Measurements from ENCODE around the gene ANKRD35. TPM values are rescaled to one million over a fixed set of nuclear protein-coding genes. Genes with fewer than 3 reads are reported as not detected.

Gene ANKRD35
- total RNA-seq, 1 donor from 2014 or later = not detected

DNA sequence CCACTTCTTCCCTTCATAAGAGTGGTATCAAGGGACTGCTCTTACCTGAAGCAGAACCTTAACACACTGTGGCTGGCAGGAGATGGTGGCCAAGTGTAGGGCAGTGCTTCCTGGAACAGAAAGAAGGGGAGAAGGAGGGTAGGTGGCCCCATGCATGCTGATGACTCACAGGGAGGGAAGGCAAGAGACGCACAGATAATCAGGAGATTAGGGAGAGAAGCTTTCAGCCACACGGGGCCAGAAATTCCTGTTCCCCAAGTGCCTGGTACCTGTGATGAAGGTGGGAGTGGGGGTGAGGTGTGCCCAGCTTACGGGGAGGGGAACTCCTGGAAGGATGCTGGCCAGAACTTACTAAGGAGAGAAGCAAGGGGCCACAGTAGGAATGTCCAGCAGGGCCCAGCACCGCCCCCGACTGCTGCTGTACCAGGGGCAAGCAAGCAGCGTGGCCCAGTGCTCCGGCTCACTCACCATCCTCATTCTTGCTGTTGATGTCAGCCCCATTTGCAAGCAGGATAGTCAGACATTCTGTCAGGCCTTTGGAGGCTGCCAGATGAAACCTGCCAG is 7.7 kb downstream of the ANKRD35 start:
- TF ChIP-seq, protein P1, sequence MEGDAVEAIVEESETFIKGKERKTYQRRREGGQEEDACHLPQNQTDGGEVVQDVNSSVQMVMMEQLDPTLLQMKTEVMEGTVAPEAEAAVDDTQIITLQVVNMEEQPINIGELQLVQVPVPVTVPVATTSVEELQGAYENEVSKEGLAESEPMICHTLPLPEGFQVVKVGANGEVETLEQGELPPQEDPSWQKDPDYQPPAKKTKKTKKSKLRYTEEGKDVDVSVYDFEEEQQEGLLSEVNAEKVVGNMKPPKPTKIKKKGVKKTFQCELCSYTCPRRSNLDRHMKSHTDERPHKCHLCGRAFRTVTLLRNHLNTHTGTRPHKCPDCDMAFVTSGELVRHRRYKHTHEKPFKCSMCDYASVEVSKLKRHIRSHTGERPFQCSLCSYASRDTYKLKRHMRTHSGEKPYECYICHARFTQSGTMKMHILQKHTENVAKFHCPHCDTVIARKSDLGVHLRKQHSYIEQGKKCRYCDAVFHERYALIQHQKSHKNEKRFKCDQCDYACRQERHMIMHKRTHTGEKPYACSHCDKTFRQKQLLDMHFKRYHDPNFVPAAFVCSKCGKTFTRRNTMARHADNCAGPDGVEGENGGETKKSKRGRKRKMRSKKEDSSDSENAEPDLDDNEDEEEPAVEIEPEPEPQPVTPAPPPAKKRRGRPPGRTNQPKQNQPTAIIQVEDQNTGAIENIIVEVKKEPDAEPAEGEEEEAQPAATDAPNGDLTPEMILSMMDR (IDR thresholded peaks at IDR 0.05) = no peak
- Mint-ChIP-seq H3K4me3 (ENCODE audit: unreplicated experiment) (no peak overlapping the region), H3K9me3 (ENCODE audit: unreplicated experiment) (no peaks in the 10 kb centered on the region), H3K4me1 (ENCODE audit: unreplicated experiment) (no peaks in the 10 kb centered on the region), H3K27ac (ENCODE audit: unreplicated experiment) (no peak overlapping the region), H3K27me3 (ENCODE audit: unreplicated experiment) (peaks cover 11% of the 10 kb centered on the region), H3K36me3 (ENCODE audit: unreplicated experiment) (no peaks in the 10 kb centered on the region)
- DNase-seq (ENCODE audit: extremely low spot score, unreplicated experiment) = no peak

DNA sequence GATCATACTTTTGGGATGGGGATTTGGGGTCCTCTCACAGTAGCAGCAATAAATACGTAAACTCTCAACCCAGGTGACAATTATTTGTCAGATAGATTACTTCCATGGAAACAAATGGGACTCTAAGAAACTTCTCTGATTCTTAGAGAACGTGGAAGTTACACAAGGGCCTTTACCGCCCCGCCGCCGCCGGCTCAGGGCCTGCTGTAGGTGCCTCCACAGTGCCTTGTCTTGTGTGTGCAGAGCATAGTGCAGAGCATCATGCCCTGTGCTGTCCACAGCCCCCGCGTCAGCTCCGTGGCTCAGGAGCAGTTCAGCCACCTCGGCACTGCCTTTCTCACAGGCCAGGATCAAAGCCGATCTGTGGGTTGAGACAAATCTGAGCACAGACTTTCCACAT is 11.0 kb downstream of the ANKRD35 start:
- peaks cover 14% of the 10 kb centered on the region for H3K27me3 Mint-ChIP-seq (ENCODE audit: unreplicated experiment)
- no peak overlapping the region for H3K4me3 Mint-ChIP-seq (ENCODE audit: unreplicated experiment)
- no peak for DNase-seq (ENCODE audit: extremely low spot score, unreplicated experiment)
- no peak overlapping the region for H3K27ac Mint-ChIP-seq (ENCODE audit: unreplicated experiment)
- no peaks in the 10 kb centered on the region for H3K9me3 Mint-ChIP-seq (ENCODE audit: unreplicated experiment)
- no peaks in the 10 kb centered on the region for H3K36me3 Mint-ChIP-seq (ENCODE audit: unreplicated experiment)
- TF ChIP-seq, protein P1 (IDR thresholded peaks at IDR 0.05) = no peak
- H3K4me1 Mint-ChIP-seq (ENCODE audit: unreplicated experiment) = peaks cover 5% of the 10 kb centered on the region

DNA sequence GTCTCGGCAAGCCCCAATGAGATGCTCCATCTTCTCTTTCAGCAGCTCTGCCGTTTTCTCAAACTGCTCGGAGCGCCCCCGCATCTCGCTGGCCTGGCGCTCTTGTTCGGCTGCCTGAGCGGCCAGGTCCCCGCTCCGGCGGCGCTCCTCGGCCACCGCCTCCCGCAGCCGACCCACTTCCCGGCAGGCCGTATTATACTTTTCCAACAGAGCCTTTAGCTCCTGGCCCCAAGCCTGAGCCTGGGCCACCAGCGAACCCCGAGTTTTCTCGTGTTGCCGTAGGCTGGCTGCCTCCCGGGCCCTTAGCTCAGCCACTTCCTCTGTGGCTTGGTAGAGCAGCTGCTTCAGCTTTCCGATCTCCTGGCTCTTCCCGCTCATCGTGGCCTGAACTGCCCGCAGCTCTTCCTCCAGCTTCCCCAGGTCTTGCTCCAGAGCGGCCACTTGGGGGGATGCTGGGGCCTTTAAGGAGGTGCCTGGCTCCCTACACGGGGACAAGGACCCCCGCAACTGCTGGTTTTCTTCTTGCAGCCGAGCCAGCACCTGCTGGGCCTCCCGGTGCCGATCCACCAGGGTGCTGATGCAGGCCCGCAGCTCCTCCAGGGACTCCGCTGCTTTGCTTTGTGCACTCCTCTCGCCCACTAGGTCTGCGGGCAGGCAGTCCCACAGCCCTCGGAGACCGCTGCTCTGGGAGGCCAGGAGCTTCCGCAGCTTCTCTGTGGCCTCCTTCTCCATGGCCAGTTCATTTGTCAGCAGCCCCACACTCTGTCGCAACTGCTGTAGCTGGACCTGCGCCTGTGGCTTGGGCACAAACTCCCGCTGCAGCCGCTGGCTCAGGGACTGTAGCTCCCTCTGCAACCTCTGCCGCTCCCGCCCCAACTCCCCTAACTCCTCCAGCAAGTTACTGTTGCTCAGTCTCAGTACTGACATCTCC is 13.4 kb downstream of the ANKRD35 start:
- peaks cover 28% of the 10 kb centered on the region for H3K27me3 Mint-ChIP-seq (ENCODE audit: unreplicated experiment)
- peak overlapping the region; percentile 47 for H3K27ac Mint-ChIP-seq (ENCODE audit: unreplicated experiment)
- TF ChIP-seq, protein P1 (IDR thresholded peaks at IDR 0.05) = no peak
- H3K4me3 Mint-ChIP-seq (ENCODE audit: unreplicated experiment) = peak overlapping the region; percentile 38
- H3K36me3 Mint-ChIP-seq (ENCODE audit: unreplicated experiment) = no peaks in the 10 kb centered on the region
- H3K4me1 Mint-ChIP-seq (ENCODE audit: unreplicated experiment) = peaks cover 5% of the 10 kb centered on the region
- H3K9me3 Mint-ChIP-seq (ENCODE audit: unreplicated experiment) = no peaks in the 10 kb centered on the region
- DNase-seq (ENCODE audit: extremely low spot score, unreplicated experiment) = no peak

DNA sequence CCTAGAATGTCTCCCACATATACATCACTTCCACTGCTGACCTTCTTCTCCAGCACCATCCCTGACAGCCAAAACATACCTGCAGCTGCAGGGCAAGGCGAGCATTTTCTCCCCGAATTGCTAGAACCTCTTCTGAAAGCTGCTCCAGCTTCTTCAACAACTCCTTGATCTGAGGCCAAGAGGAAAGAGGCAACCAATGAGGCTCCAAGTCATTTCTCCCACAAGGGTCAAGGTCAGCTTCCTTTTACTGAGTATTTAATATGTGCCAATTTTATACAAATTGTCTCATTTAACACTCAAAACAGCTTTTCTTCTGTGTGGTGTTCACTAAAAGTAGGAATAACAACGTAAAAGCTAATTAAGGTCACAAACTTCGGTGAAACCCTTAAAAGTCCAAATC is 17.4 kb downstream of the ANKRD35 start:
- Mint-ChIP-seq H3K27me3 (ENCODE audit: unreplicated experiment) (peaks cover 58% of the 10 kb centered on the region), H3K9me3 (ENCODE audit: unreplicated experiment) (no peaks in the 10 kb centered on the region), H3K27ac (ENCODE audit: unreplicated experiment) (no peak overlapping the region), H3K4me3 (ENCODE audit: unreplicated experiment) (no peak overlapping the region), H3K36me3 (ENCODE audit: unreplicated experiment) (no peaks in the 10 kb centered on the region), H3K4me1 (ENCODE audit: unreplicated experiment) (peaks cover 5% of the 10 kb centered on the region)
- DNase-seq (ENCODE audit: extremely low spot score, unreplicated experiment) = no peak
- TF ChIP-seq, protein P1 (IDR thresholded peaks at IDR 0.05) = no peak

All from osteocyte (in vitro differentiated cells).